ENCODE measurements around the gene WDR93.

The WDR93 gene

GRCh38 chr15:89662893-89663626 is 27.6 kb upstream of the WDR93 start:
- no peak for DNase-seq

GRCh38 chr15:89664441-89665350 is 25.9 kb upstream of the WDR93 start:
- no peak for DNase-seq

GRCh38 chr15:89665449-89666181 is 25.0 kb upstream of the WDR93 start:
- no peak for DNase-seq

DNA sequence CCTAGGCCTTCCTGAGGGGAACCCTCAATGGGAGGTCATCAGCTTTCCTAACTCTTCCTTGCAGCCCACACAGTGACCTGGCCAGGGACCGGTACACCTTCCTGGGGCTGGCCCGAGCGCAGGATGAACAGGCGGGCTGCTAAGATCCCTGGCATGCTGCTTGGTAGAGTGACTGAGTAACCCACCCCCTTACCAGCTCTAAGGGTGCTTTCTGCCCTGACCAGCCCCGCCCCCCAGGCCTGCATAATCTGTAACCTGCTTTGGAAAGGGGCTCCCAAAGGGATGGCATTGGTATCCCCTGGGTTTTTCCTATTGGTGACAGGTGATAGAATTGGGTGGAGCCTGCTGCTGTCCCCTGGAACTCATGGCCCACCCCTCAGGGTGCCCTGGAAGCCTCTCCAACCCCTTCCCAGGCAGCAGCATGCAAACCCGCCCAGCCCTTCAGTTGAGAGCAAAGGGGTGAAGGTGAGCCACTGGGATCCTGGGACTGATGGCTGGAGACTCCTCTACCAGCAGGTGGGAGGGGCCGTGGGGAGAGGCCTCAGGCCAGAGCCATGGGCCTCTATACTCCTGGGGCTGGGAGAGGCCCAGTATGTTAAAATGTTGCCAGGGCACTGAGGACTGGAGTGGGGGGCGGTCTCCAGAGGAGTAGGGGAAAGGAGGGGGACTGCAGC is 24.3 kb upstream of the WDR93 start:
- DNase-seq, result no peak

DNA sequence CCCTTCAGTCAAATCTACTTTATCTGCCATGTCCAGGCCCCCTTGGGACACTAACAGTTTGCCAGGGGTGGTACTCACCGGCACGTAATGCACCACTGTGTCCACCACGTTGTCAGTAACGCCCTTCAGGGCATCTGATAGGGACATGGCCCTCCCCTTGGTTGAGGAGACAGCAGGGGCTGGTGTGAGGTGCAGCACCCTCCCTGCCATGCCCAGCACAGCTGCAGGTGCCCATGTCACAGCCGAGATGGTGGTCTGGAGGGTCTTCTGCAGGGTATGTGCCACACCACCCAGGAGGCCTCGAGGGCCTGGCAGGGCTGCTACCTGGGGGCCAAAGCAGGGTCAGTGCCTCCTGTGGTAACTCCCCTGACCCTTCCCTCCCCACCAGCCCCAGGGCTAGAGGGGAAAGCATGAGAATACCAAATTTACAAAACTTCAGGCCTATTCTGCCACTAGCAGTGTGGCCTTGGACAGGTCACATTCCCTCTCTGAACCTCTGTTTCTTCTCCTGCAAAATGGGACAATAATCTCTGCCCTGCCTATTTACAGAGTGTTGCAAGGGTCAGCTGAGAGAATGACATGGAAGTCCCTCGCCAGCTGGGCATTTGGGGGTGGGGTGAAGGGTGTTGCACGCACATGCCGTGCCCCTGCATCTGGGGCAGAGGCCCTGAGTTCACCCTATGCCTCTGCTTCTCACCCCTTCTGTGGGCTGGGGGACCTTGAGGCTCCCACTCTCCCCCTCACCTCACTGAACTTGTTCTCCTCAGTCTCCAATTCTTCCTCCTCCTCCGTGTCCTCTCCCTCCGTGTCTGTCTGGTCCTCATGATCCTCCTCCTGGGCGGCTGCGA is 23.5 kb upstream of the WDR93 start:
- DNase-seq, result no peak

GRCh38 chr15:89667706-89667960 is 23.0 kb upstream of the WDR93 start:
- DNase-seq, result no peak

DNA sequence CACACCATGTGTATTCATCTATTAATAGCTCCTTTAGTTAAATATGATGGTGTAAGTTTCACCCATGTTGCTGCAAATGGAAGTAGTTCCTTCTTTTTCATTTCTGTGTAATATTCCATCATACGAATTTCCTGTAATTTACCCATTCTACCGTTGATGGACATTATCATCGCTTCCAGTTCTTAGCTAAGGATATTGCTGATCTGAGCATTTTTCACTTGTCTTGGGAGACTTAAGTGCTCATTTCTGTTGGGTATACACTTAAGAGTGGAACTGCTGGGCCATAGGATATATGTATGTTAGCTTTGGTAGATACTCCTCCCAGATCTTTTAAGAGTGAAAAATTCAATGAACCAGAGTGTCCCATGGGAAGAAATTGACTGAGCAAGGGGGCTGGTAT is 22.4 kb upstream of the WDR93 start:
- DNase-seq, result no peak

DNA sequence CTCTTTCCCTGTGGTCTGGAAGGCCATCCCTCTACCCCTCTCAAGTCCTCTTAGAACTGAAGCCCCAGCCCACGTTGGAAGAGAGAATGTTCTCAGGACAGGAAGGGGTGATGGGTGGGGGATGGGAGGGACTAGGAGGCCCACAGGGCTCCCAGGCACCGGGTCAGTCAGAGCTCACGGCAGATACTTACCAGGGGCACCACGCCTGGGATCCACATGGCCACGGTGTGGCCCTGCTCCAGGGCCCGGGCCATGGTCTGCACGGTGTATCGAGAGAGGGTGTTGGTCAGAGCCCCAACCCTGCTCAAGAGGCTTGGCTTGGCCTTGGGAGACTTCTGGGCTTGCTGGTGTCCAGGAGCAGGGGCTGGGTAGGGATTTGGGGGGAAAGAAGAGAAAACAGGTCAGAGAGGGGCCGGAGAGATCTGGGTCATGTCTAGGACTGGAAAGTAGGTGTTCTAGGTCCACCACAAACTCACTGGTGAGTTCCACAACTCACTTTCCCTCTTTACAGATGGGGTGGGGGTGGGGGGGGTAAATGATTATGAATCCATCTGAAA is 21.2 kb upstream of the WDR93 start:
- no peak for DNase-seq

DNA sequence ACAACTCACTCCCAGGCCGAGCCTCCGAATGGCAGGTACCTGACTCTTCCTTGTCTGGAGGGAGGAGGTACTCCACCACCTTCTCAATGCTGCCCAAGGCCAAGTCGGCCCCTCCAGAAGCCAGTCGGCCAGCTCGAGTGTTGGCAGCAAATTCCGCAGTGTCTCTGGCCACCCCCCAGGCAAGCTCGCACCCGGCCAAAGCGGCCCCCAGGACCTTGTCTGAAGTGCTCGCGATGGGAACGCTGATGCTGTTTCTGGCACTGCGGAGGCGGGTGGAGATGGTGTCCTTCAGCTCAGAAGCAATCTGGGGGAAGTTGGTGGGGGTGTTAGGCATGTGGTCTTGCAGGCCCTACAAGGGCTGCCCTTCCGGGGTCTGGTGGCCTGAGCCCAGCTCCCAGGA is 20.7 kb upstream of the WDR93 start:
- DNase-seq, result no peak

DNA sequence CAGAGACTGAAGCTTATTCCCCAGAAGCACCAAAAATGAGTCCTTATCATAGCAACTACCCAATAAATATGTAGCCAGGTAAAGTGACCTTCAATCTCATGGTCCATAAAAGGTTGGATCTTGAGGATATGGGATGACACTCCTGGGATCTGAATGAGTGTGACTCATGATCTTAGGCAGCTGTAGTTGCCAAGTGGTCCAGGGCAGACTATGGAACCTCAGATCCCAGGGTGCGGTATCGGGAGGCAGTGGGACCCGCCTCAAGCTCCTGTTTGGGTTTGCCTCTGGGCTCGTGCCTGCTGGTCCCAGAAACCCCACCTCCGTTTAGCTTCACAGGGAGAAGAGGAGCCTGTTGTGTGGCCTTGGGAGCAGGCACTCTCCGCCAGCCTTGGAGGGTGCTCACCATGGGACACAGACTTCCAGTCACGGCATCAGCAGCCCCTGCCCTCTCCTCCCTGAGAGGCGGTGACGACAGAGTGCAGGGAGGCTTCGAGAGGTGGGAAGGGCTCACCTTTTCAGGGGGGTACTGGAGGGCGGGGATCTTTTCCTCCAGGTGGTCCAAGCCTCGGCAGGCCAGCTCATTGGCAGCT is 19.5 kb upstream of the WDR93 start:
- no peak for DNase-seq

DNA sequence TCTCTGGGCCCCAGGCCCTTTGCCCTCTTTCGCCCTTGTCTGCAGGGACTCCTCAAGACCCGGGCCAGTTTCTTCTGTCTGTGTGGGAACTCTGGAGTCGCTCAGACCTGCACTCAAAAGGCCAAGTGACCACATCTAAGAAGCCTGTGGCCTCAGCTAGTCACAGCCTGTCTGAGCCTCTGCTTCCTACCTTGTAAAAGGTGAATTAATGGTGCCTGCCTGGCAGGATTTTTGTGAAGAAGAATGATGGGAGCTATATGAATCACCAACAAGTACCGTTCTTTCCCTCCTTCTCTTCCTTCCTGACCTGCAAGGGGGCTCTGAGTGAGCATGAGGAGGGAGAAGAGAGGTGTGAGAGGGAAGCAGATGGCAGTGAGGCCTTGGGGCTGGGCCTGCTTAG is 18.9 kb upstream of the WDR93 start:
- no peak for DNase-seq

DNA sequence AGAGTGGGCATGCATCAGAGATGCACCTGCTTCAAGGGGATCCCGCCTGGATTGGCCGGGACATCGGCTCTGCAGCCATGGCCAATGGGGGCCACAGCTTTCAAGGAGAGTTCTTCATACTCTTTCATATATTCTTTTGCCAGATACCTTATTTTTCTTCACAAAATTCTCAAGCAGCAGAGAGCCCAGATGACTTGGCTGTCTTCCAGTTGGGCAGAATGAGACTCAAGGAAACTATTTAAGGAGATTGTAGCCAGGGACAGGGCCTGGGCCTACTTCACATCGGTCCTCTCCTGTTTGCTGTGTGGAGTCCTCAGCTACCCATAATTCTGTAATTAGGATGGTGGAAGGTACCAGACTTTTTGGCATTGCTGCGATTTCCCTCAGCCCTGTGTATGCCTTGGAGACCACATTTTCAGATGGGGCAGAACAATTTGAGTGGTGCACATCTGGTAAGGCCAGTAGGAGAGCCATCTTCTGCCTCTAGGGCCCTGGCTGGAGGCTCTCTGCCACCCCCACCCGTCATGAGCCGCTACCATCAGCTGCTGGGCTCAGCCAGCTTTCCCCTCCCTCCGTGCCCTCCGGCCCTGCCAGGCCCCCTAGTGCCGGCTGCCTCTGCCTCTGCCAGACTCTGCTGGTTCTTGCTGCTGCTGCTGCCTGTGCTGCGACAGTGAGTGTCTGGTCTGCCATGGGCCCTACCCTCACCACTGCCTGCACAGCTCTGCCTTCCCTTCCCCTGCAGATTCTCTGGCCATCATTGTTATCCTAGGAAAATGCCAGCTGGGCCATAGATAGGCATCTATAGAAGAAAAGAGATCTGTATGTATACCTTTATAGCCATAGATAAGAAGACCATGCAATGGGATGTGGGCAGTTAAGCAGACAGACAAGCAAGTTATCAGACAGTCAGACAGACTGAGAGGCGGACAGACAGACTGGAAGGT is 18.1 kb upstream of the WDR93 start:
- no peak for DNase-seq

DNA sequence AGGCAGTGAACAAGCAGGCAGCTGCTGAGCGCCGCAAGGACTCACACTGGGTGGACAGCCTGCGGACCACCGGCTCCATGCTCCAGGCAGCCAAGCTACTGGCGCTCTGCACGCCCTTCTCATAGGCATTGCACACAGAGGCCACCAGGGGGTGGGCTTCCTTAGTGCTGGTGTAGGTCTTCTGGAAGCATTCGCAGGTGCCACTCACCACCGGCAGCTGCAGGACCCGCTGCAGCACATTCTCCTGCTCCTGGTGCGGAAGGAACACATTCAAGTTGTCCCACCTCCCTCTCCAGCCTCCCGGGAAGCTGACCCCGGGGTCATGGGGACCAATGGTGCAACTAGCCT is 17.5 kb upstream of the WDR93 start:
- DNase-seq, result no peak

DNA sequence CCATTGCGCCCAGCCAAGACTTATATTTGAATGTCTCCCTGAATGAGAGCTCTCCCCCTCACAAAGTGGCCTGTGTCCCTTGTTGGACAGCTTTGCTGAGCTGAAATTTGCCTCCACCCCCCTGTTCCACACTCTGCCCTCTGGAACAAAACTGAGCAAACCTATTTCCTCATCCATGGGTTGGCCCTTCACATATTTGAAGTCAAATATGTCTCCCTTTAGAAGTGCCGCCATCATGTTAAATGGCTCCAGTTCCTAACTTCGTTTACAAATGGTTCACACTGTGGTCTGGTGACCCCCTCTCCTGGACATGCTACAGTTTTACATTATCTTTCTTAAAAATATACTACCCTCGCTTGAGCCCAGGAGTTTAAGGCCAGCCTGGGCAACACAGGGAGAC is 16.1 kb upstream of the WDR93 start:
- no peak for DNase-seq

GRCh38 chr15:89675606-89676005 is 15.0 kb upstream of the WDR93 start:
- DNase-seq, result no peak

GRCh38 chr15:89677381-89677780 is 13.2 kb upstream of the WDR93 start:
- DNase-seq, result no peak

GRCh38 chr15:89679212-89679611 is 11.4 kb upstream of the WDR93 start, which contains the start of gene PLIN1:
TSS of gene PLIN1 (minus strand) at chr15:89679367. CDS start at chr15:89677489, 1,878 bp downstream.
- no peak for DNase-seq

- DNase-seq, result no peak
These were observed 10.2 kb upstream of the WDR93 start for GRCh38 chr15:89680282-89680873.

- no peak for DNase-seq
These were observed 9.5 kb upstream of the WDR93 start for GRCh38 chr15:89681146-89681545.

DNA sequence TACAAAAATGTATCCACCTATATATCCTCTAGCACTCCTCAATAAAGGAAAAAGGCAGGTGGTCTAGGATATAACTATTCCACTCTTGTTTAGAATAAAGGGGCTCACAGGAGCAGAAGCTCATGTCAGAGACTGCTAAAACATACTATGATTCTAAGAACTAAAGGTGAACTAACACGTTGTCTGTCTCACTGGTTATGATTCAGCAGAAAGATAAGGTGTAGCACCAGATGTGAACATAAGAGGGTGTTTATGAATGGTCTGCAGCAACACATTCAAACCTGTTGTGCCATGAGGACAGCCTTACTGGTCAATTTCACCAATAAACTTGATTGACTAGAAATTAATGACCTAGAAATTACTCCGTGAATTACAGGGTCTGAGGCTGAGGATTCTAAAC is 4.6 kb upstream of the WDR93 start:
- no peak for DNase-seq
